Measurements from ENCODE around the gene CD320.

CD320 gene

GRCh38 chr19:8261881-8262280 is 46.3 kb downstream of the CD320 start:
- Histone ChIP-seq H3K27me3 (ENCODE audit: low read length) (no peaks in the 10 kb centered on the region), H2AFZ (ENCODE audit: low read depth, low read length, severe bottlenecking) (no peak overlapping the region), H3K27ac (ENCODE audit: low read depth, low read length) (no peak overlapping the region), H3K9ac (ENCODE audit: low read length) (no peak overlapping the region), H3K79me2 (ENCODE audit: insufficient read depth, low read length) (no peaks in the 10 kb centered on the region), H3K9me3 (ENCODE audit: insufficient read depth, low read length) (no peaks in the 10 kb centered on the region), H3K36me3 (ENCODE audit: low read length) (no peaks in the 10 kb centered on the region), H3F3A (ENCODE audit: insufficient read depth) (no peaks in the 10 kb centered on the region), H3K9me2 (replicated peaks; ENCODE audit: insufficient read depth, low read length) (no peaks in the 10 kb centered on the region), H3K4me3 (ENCODE audit: insufficient read depth, low read length, poor library complexity, severe bottlenecking) (no peak overlapping the region), H3K4me2 (ENCODE audit: low read depth, low read length, poor library complexity, severe bottlenecking) (no peak overlapping the region), H4K20me1 (ENCODE audit: low read depth, low read length) (no peaks in the 10 kb centered on the region)
- TF ChIP-seq EZH2phosphoT487 (conservative IDR thresholded peaks at IDR 0.05; ENCODE audit: low read length): no peak
- no peak for TF ChIP-seq CTCF (IDR thresholded peaks at IDR 0.05; ENCODE audit: insufficient read depth, low read length, poor library complexity, severe bottlenecking)

DNA sequence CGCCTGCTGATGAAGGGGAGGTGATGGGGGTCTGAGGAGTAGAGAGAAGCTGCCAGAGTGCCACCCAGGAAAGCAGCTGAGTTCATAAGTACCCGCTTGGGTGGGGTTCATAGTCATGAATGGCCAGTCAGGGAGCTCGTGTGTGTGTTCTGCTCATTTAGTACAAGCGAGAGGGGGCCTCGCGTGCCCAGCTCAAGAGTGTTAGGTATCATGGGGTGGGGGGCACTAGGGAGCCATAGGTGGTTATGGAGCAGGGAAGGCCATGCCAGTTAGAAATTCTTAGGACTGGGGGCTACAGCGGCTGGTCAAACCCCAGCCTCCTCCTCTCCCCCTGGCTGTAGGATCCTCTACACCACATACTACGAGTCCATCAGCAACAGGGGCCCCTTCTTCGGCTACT is 46.8 kb downstream of the CD320 start:
- H3K36me3 ChIP-seq (ENCODE audit: low read length): no peaks in the 10 kb centered on the region
- no peaks in the 10 kb centered on the region for H3K9me2 ChIP-seq (replicated peaks; ENCODE audit: insufficient read depth, low read length)
- TF ChIP-seq EZH2phosphoT487 (conservative IDR thresholded peaks at IDR 0.05; ENCODE audit: low read length): no peak
- H4K20me1 ChIP-seq (ENCODE audit: low read depth, low read length): no peaks in the 10 kb centered on the region
- no peaks in the 10 kb centered on the region for H3K79me2 ChIP-seq (ENCODE audit: insufficient read depth, low read length)
- no peak overlapping the region for H2AFZ ChIP-seq (ENCODE audit: low read depth, low read length, severe bottlenecking)
- H3F3A ChIP-seq (ENCODE audit: insufficient read depth): no peaks in the 10 kb centered on the region
- H3K27ac ChIP-seq (ENCODE audit: low read depth, low read length): no peak overlapping the region
- no peaks in the 10 kb centered on the region for H3K9me3 ChIP-seq (ENCODE audit: insufficient read depth, low read length)
- H3K27me3 ChIP-seq (ENCODE audit: low read length): no peaks in the 10 kb centered on the region
- H3K4me3 ChIP-seq (ENCODE audit: insufficient read depth, low read length, poor library complexity, severe bottlenecking): no peak overlapping the region
- no peak overlapping the region for H3K4me2 ChIP-seq (ENCODE audit: low read depth, low read length, poor library complexity, severe bottlenecking)
- no peak overlapping the region for H3K9ac ChIP-seq (ENCODE audit: low read length)

- TF ChIP-seq EZH2phosphoT487 (conservative IDR thresholded peaks at IDR 0.05; ENCODE audit: low read length): no peak
- TF ChIP-seq CTCF (IDR thresholded peaks at IDR 0.05; ENCODE audit: insufficient read depth, low read length, poor library complexity, severe bottlenecking): no peak
- Histone ChIP-seq H3K79me2 (ENCODE audit: insufficient read depth, low read length) (no peaks in the 10 kb centered on the region), H3K9me3 (ENCODE audit: insufficient read depth, low read length) (no peaks in the 10 kb centered on the region), H4K20me1 (ENCODE audit: low read depth, low read length) (no peaks in the 10 kb centered on the region), H2AFZ (ENCODE audit: low read depth, low read length, severe bottlenecking) (no peak overlapping the region), H3K4me3 (ENCODE audit: insufficient read depth, low read length, poor library complexity, severe bottlenecking) (no peak overlapping the region), H3K27ac (ENCODE audit: low read depth, low read length) (no peak overlapping the region), H3K27me3 (ENCODE audit: low read length) (no peaks in the 10 kb centered on the region), H3K9ac (ENCODE audit: low read length) (no peak overlapping the region), H3K4me2 (ENCODE audit: low read depth, low read length, poor library complexity, severe bottlenecking) (no peak overlapping the region), H3K9me2 (replicated peaks; ENCODE audit: insufficient read depth, low read length) (no peaks in the 10 kb centered on the region), H3K36me3 (ENCODE audit: low read length) (no peaks in the 10 kb centered on the region), H3F3A (ENCODE audit: insufficient read depth) (no peaks in the 10 kb centered on the region)
Measured at GRCh38 chr19:8259922-8260247, 48.3 kb downstream of the CD320 start.

- Histone ChIP-seq H3K9me2 (replicated peaks; ENCODE audit: insufficient read depth, low read length) (no peaks in the 10 kb centered on the region), H3K27me3 (ENCODE audit: low read length) (no peaks in the 10 kb centered on the region), H3K9ac (ENCODE audit: low read length) (no peak overlapping the region), H3K9me3 (ENCODE audit: insufficient read depth, low read length) (no peaks in the 10 kb centered on the region), H3K36me3 (ENCODE audit: low read length) (no peaks in the 10 kb centered on the region), H3K79me2 (ENCODE audit: insufficient read depth, low read length) (no peaks in the 10 kb centered on the region), H3K4me2 (ENCODE audit: low read depth, low read length, poor library complexity, severe bottlenecking) (no peak overlapping the region), H4K20me1 (ENCODE audit: low read depth, low read length) (no peaks in the 10 kb centered on the region), H3K4me3 (ENCODE audit: insufficient read depth, low read length, poor library complexity, severe bottlenecking) (no peak overlapping the region), H3F3A (ENCODE audit: insufficient read depth) (no peaks in the 10 kb centered on the region), H2AFZ (ENCODE audit: low read depth, low read length, severe bottlenecking) (no peak overlapping the region), H3K27ac (ENCODE audit: low read depth, low read length) (no peak overlapping the region)
- TF ChIP-seq EZH2phosphoT487 (conservative IDR thresholded peaks at IDR 0.05; ENCODE audit: low read length): no peak
- TF ChIP-seq CTCF (IDR thresholded peaks at IDR 0.05; ENCODE audit: insufficient read depth, low read length, poor library complexity, severe bottlenecking): no peak
Measured at GRCh38 chr19:8259142-8259921, 48.8 kb downstream of the CD320 start.
